Measurements from ENCODE around the gene RAB44.
A peak's percentile ranks its signal among the peaks of the same experiment; 100 is the strongest.

Gene RAB44

DNA sequence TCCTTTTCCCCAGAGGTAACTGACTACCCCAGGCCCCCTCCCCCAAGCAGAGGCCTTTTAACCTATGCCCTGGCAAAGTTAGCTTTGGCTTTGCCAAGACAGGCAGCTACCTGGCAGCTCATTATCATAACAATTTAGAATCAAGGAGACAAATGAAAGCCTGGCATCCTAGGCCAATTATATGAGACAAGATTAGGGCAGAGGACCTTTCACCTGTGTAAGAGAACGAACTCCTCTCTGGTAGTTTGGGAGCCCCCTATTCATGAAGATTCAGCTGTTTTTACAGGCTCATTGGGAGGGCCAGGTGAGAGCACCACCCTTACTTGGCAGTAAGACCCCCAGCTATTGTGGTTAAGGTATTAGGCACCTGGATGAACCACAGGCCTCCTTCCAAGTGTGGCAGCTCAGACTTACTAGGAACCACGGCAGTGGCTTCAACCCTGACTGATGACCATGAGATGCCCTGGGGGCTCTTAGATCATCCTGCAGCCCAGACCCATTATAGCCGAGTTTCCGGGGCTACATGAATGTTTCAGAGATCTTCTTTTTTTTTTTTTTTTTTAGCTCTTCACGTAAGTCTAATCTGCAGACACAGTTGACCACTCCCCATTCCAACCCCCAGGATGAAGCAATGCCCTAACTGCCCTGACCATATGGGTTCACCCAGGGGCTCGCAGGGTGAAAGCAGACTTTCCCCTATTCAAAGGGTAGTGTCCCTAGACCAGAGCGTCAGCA, 56.2 kb downstream of the RAB44 start:
- TF ChIP-seq, protein P1, sequence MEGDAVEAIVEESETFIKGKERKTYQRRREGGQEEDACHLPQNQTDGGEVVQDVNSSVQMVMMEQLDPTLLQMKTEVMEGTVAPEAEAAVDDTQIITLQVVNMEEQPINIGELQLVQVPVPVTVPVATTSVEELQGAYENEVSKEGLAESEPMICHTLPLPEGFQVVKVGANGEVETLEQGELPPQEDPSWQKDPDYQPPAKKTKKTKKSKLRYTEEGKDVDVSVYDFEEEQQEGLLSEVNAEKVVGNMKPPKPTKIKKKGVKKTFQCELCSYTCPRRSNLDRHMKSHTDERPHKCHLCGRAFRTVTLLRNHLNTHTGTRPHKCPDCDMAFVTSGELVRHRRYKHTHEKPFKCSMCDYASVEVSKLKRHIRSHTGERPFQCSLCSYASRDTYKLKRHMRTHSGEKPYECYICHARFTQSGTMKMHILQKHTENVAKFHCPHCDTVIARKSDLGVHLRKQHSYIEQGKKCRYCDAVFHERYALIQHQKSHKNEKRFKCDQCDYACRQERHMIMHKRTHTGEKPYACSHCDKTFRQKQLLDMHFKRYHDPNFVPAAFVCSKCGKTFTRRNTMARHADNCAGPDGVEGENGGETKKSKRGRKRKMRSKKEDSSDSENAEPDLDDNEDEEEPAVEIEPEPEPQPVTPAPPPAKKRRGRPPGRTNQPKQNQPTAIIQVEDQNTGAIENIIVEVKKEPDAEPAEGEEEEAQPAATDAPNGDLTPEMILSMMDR (IDR thresholded peaks at IDR 0.05; ENCODE audit: low read depth, low read length), result no peak
- DNase-seq, result peak; percentile 48
- Histone ChIP-seq H3K27me3 (ENCODE audit: insufficient read depth, low read depth, severe bottlenecking) (no peaks in the 10 kb centered on the region), H3K9me3 (ENCODE audit: severe bottlenecking) (peaks cover 8% of the 10 kb centered on the region), H3K27ac (peak overlapping the region; percentile 74), H3K4me3 (ENCODE audit: low read depth, low read length) (no peak overlapping the region), H3K36me3 (no peaks in the 10 kb centered on the region)

- TF ChIP-seq, protein P1 (IDR thresholded peaks at IDR 0.05; ENCODE audit: low read depth, low read length), result no peak
- H3K27ac ChIP-seq, result no peak overlapping the region; the same call in 1 of the 2 replicates
- peaks cover 6% of the 10 kb centered on the region for H3K9me3 ChIP-seq (ENCODE audit: severe bottlenecking)
- H3K27me3 ChIP-seq (ENCODE audit: insufficient read depth, low read depth, severe bottlenecking), result no peaks in the 10 kb centered on the region
- no peak overlapping the region for H3K4me3 ChIP-seq (ENCODE audit: low read depth, low read length)
- no peak for DNase-seq
- no peaks in the 10 kb centered on the region for H3K36me3 ChIP-seq
These were observed 57.2 kb downstream of the RAB44 start for GRCh38 chr6:36754582-36755434.

DNA sequence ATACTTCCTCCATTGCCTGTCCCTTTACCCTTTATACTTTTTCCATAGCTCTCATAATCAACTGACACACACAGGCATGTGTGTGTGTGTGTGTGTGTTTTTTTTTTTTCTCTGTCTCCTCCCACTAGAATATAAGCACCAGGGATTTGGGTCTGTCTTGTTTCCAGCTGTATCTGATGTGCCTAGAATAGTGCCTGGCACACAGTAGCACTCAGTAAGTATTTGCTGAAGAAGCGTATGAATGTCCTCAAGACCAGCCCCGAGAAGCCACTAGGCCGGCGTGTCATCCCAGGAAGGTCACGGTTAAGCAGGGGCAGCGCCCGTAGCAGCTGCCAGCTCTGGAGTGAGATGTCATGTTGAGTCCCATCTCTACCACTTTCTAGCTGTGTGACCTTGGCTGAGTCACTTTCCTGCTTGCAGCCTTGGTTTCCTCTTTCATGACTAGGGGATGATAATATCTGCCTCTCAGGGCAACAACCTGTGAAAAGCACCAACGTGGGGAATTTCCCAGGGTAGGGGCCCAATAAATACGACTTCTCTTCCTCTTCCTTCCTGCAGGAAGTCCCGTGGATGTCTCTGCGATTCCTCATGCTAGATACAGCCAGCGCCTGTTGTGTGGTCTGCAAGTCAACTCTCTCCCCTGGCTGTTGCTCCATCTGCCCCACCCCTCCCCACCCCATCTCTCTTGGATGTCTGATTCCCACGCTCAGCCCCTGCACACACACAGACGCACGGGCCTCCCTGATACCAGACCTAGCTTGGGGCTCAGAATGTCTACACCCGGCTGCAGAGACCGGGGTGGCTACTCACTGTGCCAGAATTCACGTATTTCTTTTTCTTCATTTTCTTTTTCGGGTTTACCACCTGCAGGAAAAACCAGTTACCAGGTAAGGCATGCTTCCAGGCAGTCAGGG, 58.1 kb downstream of the RAB44 start:
- no peaks in the 10 kb centered on the region for H3K27me3 ChIP-seq (ENCODE audit: insufficient read depth, low read depth, severe bottlenecking)
- no peaks in the 10 kb centered on the region for H3K36me3 ChIP-seq
- no peak for DNase-seq
- TF ChIP-seq, protein P1 (IDR thresholded peaks at IDR 0.05; ENCODE audit: low read depth, low read length), result no peak
- H3K4me3 ChIP-seq (ENCODE audit: low read depth, low read length), result no peak overlapping the region
- H3K9me3 ChIP-seq (ENCODE audit: severe bottlenecking), result no peaks in the 10 kb centered on the region
- H3K27ac ChIP-seq, result no peak overlapping the region

DNA sequence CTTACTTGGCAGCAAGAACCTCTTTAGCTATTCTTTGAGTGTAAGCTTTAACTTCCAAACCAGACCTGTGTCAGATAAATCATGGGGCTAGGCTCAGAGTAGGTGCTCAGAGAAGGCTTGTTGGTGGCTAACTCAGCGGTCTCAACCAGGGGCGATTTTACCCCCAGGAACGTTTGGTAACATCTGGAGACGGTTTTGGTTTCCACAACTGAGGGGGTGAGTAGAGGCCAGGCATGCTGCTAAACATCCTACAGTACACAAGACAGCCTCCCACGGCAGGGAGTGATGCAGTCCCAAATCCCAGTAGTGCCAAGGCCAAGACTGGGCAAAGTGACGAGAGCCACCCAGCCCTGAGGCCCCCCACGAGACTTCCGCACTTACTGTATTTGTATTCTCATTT, 59.2 kb downstream of the RAB44 start:
- TF ChIP-seq, protein P1 (IDR thresholded peaks at IDR 0.05; ENCODE audit: low read depth, low read length), result no peak
- Histone ChIP-seq H3K9me3 (ENCODE audit: severe bottlenecking) (no peaks in the 10 kb centered on the region), H3K27me3 (ENCODE audit: insufficient read depth, low read depth, severe bottlenecking) (no peaks in the 10 kb centered on the region), H3K4me3 (ENCODE audit: low read depth, low read length) (no peak overlapping the region), H3K36me3 (no peaks in the 10 kb centered on the region), H3K27ac (no peak overlapping the region)
- DNase-seq, result no peak

DNA sequence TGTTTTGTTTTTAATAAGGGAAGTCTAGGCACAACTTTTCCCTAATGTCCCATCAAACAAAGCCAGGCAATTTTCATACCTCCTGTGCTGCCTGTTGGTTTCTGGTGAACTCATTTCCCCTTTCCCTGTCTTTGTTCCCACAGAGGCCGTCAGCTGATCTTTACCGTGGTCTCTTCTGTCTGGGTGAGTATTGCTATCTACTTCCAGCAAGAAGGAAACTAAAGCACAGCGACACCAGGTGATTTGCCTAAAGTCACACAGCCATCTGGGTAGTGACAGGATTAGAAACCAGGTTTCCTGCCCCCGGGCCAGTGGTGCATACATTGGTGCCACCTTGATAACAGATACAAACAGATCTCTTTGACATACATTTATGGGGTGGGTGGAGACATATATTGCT, 59.6 kb downstream of the RAB44 start:
- Histone ChIP-seq H3K27me3 (ENCODE audit: insufficient read depth, low read depth, severe bottlenecking) (no peaks in the 10 kb centered on the region), H3K36me3 (no peaks in the 10 kb centered on the region), H3K9me3 (ENCODE audit: severe bottlenecking) (no peaks in the 10 kb centered on the region), H3K4me3 (ENCODE audit: low read depth, low read length) (no peak overlapping the region), H3K27ac (no peak overlapping the region)
- DNase-seq, result no peak
- TF ChIP-seq, protein P1 (IDR thresholded peaks at IDR 0.05; ENCODE audit: low read depth, low read length), result no peak

Data from WERI-Rb-1 (cell line).